Stimulated activated CD4-positive, alpha-beta T cell treated with anti-CD3 and anti-CD28 coated beads, Interleukin-2, amount 100 ng/mL, for 4 hours (primary cell): ENCODE results near the gene TACR2.

Source experiments
- DNase-seq: peaks from one replicate; pipeline ENCODE4 v3.0.0-alpha.2; 2020; ENCODE audit warnings: low read depth

Gene TACR2

GRCh38 chr10:69419096-69419743, 2.5 kb upstream of the TACR2 start:
- no peak for DNase-seq

GRCh38 chr10:69418052-69418752, 1.5 kb upstream of the TACR2 start:
- DNase-seq: no peak

- no peak for DNase-seq
Observed at GRCh38 chr10:69417542-69417941, 824 bp upstream of the TACR2 start.

- no peak for DNase-seq
Observed at GRCh38 chr10:69415951-69416350, 767 bp downstream of the TACR2 start.

- DNase-seq: no peak
Observed at GRCh38 chr10:69415049-69415448, 1.7 kb downstream of the TACR2 start.

GRCh38 chr10:69414036-69415018, 2.4 kb downstream of the TACR2 start:
- no peak for DNase-seq

- DNase-seq: no peak
Observed at GRCh38 chr10:69413221-69413865, 3.4 kb downstream of the TACR2 start.

GRCh38 chr10:69412232-69412790, 4.4 kb downstream of the TACR2 start:
- DNase-seq: no peak

GRCh38 chr10:69411476-69411875, 5.2 kb downstream of the TACR2 start:
- no peak for DNase-seq

- DNase-seq: no peak
Observed at GRCh38 chr10:69410487-69410886, 6.2 kb downstream of the TACR2 start.

- DNase-seq: no peak
Observed at GRCh38 chr10:69409968-69410367, 6.8 kb downstream of the TACR2 start.

GRCh38 chr10:69409176-69409495, 7.6 kb downstream of the TACR2 start:
- no peak for DNase-seq

GRCh38 chr10:69408318-69409175, 8.2 kb downstream of the TACR2 start:
- DNase-seq: peak; percentile 82

- no peak for DNase-seq
Observed at GRCh38 chr10:69407621-69408301, 9.0 kb downstream of the TACR2 start.

GRCh38 chr10:69406816-69407580, 9.7 kb downstream of the TACR2 start:
- no peak for DNase-seq

- no peak for DNase-seq
Observed at GRCh38 chr10:69406302-69406811, 10.4 kb downstream of the TACR2 start.

GRCh38 chr10:69405221-69405620, 11.5 kb downstream of the TACR2 start:
- no peak for DNase-seq

GRCh38 chr10:69404786-69405185, 11.9 kb downstream of the TACR2 start:
- no peak for DNase-seq

- no peak for DNase-seq
Observed at GRCh38 chr10:69403519-69403918, 13.2 kb downstream of the TACR2 start.
